ENCODE data around the gene C6orf132.

GRCh38 chr6:42123379-42124103 is 18.9 kb downstream of the C6orf132 start:
- no peak for TF ChIP-seq CEBPB (tag; IDR thresholded peaks at IDR 0.05)
- TF ChIP-seq THRA (IDR thresholded peaks at IDR 0.05), result no peak
- TF ChIP-seq, protein P1, sequence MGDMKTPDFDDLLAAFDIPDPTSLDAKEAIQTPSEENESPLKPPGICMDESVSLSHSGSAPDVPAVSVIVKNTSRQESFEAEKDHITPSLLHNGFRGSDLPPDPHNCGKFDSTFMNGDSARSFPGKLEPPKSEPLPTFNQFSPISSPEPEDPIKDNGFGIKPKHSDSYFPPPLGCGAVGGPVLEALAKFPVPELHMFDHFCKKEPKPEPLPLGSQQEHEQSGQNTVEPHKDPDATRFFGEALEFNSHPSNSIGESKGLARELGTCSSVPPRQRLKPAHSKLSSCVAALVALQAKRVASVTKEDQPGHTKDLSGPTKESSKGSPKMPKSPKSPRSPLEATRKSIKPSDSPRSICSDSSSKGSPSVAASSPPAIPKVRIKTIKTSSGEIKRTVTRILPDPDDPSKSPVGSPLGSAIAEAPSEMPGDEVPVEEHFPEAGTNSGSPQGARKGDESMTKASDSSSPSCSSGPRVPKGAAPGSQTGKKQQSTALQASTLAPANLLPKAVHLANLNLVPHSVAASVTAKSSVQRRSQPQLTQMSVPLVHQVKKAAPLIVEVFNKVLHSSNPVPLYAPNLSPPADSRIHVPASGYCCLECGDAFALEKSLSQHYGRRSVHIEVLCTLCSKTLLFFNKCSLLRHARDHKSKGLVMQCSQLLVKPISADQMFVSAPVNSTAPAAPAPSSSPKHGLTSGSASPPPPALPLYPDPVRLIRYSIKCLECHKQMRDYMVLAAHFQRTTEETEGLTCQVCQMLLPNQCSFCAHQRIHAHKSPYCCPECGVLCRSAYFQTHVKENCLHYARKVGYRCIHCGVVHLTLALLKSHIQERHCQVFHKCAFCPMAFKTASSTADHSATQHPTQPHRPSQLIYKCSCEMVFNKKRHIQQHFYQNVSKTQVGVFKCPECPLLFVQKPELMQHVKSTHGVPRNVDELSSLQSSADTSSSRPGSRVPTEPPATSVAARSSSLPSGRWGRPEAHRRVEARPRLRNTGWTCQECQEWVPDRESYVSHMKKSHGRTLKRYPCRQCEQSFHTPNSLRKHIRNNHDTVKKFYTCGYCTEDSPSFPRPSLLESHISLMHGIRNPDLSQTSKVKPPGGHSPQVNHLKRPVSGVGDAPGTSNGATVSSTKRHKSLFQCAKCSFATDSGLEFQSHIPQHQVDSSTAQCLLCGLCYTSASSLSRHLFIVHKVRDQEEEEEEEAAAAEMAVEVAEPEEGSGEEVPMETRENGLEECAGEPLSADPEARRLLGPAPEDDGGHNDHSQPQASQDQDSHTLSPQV (IDR thresholded peaks at IDR 0.05), result no peak
- no peak for TF ChIP-seq SMAD1 (IDR thresholded peaks at IDR 0.05; ENCODE audit: low read depth, low read length, partially characterized antibody)
- TF ChIP-seq KLF1 (tag; IDR thresholded peaks at IDR 0.05), result no peak
- TF ChIP-seq CTCF (IDR thresholded peaks at IDR 0.05 in 2 of 3, conservative IDR thresholded peaks at IDR 0.05 in 1 of 3; ENCODE audit: insufficient read depth in 2 of 3, low read depth in 1 of 3, low read length in 3 of 3), result no peak
- TF ChIP-seq POLR2A (conservative IDR thresholded peaks at IDR 0.05), result no peak
- TF ChIP-seq, protein P2, sequence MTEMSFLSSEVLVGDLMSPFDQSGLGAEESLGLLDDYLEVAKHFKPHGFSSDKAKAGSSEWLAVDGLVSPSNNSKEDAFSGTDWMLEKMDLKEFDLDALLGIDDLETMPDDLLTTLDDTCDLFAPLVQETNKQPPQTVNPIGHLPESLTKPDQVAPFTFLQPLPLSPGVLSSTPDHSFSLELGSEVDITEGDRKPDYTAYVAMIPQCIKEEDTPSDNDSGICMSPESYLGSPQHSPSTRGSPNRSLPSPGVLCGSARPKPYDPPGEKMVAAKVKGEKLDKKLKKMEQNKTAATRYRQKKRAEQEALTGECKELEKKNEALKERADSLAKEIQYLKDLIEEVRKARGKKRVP (CRISPR knock-in tag; IDR thresholded peaks at IDR 0.05), result no peak
- TF ChIP-seq TCF7 (IDR thresholded peaks at IDR 0.05; ENCODE audit: borderline replicate concordance), result no peak
- TF ChIP-seq TAF1 (IDR thresholded peaks at IDR 0.05; ENCODE audit: control insufficient read depth, extremely low read depth, insufficient read depth, low read length, severe bottlenecking), result no peak

Measured in K562 (cell line).